PC-9 (cell line): Measurements from ENCODE around the gene STXBP5.
"Not testable (repeated sequence)": the region's sequence is repeated elsewhere in the genome, so short reads cannot be mapped to it uniquely, and the experiment has no call there.

Source experiments
- CTCF ChIP-seq: fragments of 200-600 bp; sonication (generic); conservative IDR thresholded peaks from 2 replicates; pipeline ENCODE4 v1.6.1; 2017; ENCODE audit warnings: mixed run types, antibody characterized with exemption, mild to moderate bottlenecking, moderate library complexity
- EZH2 ChIP-seq: fragments of 200-600 bp; sonication (generic); IDR thresholded peaks from 2 replicates; pipeline ENCODE4 v1.8.0; 2017; ENCODE audit warnings: antibody characterized with exemption, low read depth

DNA sequence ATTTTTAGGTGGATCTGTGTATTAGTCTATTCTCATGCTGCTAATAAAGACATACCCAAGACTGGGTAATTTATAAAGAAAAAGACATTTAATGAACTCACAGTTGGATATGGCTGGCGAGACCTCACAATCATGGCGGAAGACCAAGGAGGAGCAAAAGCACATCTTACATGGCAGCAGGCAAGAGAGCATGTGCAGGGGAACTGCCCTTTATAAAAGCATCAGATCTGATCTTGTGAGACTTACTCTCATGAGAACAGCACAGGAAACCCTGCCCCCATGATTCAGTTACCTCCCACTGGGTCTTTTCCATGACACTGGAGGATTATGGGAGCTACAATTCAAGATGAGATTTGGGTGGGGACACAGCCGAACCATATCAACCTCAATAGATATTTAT lies 176.6 kb downstream of the STXBP5 start:
- TF ChIP-seq CTCF, EZH2: not testable (repeated sequence)
